Fibroblast of mammary gland (primary cell): Measurements from ENCODE around the gene BTBD1.

Experiments used
- DNase-seq: peaks from one replicate; pipeline ENCODE4 v3.0.0-alpha.2; 2010; ENCODE audit warnings: low read depth
- H3K4me3 ChIP-seq: 2 replicates; pipeline ENCODE4 v1.5.1; 2011; ENCODE audit warnings: low read depth, mild to moderate bottlenecking, low read length, moderate library complexity; ENCODE audit not compliant: control insufficient read depth
- TF ChIP-seq, protein P1 (sequence below): conservative IDR thresholded peaks from 2 replicates; pipeline ENCODE4 v1.5.1; 2011; ENCODE audit warnings: low read depth, low read length, inconsistent platforms; ENCODE audit not compliant: control insufficient read depth, insufficient read depth

BTBD1 gene

DNA sequence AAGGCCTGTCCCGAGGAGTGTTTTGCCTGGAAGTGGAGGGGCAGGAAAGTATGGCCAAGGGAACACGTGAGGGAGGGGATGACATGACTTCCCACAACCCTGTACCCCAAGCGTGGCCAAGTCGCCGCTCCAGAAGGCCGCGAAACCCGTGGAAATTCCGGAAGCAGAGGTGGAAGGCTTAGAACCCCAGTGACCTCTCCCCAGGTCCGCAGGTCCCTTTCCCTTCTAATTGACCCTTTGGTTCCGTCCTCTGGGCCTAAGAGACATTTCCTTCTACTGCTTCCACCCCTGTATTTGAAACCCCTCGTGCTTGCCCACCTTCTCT, 548 bp upstream of the BTBD1 start:
- TF ChIP-seq, protein P1, sequence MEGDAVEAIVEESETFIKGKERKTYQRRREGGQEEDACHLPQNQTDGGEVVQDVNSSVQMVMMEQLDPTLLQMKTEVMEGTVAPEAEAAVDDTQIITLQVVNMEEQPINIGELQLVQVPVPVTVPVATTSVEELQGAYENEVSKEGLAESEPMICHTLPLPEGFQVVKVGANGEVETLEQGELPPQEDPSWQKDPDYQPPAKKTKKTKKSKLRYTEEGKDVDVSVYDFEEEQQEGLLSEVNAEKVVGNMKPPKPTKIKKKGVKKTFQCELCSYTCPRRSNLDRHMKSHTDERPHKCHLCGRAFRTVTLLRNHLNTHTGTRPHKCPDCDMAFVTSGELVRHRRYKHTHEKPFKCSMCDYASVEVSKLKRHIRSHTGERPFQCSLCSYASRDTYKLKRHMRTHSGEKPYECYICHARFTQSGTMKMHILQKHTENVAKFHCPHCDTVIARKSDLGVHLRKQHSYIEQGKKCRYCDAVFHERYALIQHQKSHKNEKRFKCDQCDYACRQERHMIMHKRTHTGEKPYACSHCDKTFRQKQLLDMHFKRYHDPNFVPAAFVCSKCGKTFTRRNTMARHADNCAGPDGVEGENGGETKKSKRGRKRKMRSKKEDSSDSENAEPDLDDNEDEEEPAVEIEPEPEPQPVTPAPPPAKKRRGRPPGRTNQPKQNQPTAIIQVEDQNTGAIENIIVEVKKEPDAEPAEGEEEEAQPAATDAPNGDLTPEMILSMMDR: no peak
- H3K4me3 ChIP-seq: peak overlapping the region; percentile 36
- no peak for DNase-seq

DNA sequence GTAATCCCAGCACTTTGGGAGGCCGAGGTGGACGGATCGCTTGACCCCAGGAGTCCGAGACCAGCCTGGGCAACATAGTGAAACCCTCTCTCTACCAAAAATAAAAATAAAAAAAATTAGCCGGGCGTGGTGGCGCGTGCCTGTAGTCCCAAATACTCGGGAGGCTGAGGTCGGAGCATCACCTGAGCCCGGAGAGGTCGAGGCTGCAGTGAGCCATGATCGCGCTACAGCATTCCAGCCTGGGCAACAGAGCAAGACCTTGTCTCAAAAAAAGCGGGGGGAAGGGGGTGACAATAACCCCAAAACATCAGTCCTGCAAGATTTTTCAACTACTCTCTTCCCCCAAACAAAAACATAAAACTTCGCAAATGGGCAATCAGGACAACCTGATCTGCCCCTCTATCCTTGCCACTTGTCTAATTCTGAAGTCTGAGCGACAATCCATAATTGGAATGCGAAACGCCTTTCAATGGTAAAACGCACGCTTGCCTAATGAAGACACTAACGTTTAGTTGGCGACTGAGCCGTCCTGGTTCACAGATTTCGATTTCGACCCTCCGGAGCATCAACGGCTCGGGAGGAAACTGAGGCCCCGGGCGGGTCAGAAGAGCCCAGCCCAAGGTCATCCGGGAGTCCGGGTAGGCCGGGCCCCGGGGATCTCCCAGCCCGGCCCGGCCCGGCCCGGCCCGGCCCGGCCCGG, 868 bp downstream of the BTBD1 start:
- TF ChIP-seq, protein P1: no peak
- H3K4me3 ChIP-seq: peak overlapping the region; percentile 78
- no peak for DNase-seq

DNA sequence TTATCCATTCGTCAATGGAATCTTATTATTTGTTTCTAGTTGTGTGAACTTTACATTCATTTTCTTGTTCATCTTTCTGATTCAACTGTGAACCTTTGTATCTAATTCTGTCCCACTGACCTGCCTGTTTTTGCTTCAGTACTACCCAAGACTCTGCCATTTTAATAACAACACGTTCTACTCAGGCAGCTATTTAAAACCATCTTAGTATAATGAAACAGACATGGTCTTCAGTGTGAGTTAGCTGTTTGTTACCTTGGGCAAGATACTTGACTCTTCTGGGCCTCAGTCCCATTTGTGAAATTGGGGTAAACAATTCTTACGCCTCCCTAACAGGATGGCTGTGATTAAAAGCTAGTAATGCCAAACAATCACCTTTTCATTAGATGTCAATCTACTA, 1.6 kb downstream of the BTBD1 start:
- H3K4me3 ChIP-seq: peak overlapping the region; percentile 78
- no peak for DNase-seq
- TF ChIP-seq, protein P1: no peak

DNA sequence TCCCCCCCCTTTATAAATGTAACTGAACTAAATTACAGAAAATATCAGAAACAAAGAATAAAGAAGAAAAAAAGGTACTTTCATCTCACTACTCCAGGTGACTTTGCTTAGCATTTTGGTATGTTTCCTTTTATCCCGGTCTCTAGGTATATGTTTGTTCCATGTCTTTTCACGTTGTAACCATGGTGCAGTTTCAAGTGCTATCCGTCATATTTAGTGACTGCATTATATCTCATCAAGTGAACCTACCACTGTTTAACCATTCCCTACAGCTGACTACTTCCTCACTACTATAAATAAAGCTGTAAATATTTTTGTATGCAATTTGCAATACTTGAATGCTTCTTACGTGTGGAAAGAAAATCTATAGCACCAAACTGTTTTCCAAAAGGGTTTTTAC, 2.2 kb downstream of the BTBD1 start:
- TF ChIP-seq, protein P1: no peak
- H3K4me3 ChIP-seq: peak overlapping the region; percentile 78
- DNase-seq: peak; percentile 38

DNA sequence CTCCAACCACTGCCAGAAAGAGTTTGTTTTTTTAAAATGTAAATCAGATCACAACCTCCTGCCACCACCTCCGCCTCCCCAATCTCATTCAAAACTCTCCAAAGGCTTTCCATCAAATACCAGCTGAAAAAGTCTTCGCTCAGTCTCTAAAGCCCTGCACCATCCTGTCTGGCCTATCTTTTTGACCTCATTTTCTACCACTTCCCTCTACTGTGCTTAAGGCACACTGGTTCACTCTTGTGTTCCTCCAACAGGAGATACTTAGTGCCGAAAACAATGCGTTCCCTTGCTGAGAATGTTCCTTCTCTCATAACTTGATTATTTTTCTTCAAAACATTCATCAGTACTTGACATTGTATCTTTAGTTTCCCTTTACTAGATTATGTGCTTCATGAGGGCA, 3.5 kb downstream of the BTBD1 start:
- TF ChIP-seq, protein P1: no peak
- no peak overlapping the region for H3K4me3 ChIP-seq
- no peak for DNase-seq

DNA sequence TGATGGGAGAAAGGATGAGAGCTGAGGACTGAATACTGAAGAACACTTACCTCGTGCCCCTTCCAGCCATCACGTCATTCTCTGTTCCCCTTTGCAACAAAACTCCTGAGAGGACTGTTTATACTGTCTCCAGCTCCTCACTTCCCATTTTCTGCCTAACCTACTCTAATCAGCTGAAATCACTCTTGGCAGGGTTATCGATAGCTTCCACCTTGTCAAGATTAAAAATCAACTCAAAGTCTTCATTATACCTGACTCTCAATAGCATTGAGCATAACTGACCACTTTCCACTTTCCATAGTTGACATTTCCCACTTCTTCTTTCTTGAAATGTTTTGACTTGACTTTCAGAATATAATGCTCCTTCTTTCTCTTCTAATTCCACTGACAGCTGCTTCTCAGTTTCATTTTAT, 4.3 kb downstream of the BTBD1 start:
- no peak overlapping the region for H3K4me3 ChIP-seq
- DNase-seq: no peak
- TF ChIP-seq, protein P1: no peak

DNA sequence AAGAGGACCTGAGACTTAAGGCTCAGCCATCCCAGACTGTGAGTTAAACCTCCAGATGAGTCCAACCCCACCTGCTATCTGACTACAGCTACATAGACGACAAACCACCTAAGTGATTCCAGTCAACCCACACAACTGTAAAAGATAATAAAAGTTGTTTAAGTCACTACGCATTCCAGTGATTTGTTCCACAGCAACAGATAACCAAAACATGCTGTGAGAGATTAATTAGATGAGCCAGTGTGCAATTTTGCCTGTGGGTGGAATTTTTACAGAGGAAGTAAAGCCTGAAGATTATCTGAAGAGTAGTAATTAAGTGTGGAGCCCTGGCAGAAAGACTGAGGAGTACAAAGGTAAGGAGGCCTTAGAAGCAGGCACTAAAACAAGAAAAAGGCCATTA, 5.4 kb downstream of the BTBD1 start:
- H3K4me3 ChIP-seq: no peak overlapping the region
- no peak for DNase-seq
- TF ChIP-seq, protein P1: no peak
